ENCODE results near the gene MAS1.

DNA sequence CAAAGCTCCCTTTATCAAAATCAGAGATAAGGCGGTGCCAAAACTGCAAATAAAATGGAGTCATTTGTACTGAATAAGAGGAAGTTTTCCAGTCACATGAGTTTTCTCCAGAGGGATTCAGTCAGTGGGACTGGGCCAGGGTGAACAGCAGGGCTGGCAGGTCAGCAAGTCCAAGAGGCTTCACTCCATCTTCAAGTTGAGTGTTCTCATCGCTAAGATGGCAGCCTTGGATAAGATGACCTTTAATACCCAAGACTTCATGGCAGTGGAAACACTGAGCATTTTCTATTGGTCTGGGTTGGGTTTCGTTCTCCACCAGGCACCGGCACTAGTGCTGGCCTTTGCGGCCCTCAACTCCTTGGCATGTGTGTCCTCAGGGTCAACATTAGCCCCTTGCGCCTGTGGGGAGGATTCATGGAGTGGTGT, 48.8 kb downstream of the MAS1 start:
- TF ChIP-seq, protein P1, sequence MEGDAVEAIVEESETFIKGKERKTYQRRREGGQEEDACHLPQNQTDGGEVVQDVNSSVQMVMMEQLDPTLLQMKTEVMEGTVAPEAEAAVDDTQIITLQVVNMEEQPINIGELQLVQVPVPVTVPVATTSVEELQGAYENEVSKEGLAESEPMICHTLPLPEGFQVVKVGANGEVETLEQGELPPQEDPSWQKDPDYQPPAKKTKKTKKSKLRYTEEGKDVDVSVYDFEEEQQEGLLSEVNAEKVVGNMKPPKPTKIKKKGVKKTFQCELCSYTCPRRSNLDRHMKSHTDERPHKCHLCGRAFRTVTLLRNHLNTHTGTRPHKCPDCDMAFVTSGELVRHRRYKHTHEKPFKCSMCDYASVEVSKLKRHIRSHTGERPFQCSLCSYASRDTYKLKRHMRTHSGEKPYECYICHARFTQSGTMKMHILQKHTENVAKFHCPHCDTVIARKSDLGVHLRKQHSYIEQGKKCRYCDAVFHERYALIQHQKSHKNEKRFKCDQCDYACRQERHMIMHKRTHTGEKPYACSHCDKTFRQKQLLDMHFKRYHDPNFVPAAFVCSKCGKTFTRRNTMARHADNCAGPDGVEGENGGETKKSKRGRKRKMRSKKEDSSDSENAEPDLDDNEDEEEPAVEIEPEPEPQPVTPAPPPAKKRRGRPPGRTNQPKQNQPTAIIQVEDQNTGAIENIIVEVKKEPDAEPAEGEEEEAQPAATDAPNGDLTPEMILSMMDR (IDR thresholded peaks at IDR 0.05) = no peak
- no peak for TF ChIP-seq POLR2A (IDR thresholded peaks at IDR 0.05)

Measured in prostate gland (tissue), 2 donors.